Measurements from ENCODE around the gene UACA.

The UACA gene

DNA sequence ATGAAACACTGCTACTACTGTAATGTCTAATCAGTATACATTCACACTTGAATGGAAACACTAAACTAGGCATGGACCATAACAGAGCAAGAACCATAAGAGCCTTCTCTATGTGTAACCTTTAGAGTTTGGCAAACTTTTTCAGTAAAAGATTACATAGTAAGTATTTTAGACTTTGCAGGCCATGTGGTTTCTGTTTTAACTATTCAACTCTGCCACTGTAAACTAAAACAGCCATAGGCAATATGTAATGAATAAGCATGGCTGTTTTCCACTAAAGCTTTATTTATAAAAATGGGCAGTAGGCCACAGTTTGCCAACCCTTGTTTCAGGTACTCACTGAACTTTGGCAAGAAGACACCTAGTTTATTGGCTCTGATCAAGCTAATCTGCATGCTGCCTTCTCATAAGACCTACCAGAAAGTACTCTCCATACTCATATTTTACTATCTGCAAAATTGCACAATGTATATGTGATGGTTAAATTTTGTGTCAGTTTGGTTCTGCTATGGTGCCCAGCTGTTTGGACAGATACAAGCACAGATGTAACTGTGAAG is 46.0 kb downstream of the UACA start:
- Mint-ChIP-seq H3K27ac (no peak overlapping the region), H3K4me1 (no peaks in the 10 kb centered on the region), H3K36me3 (no peaks in the 10 kb centered on the region), H3K9me3 (no peaks in the 10 kb centered on the region), H3K27me3 (peaks cover 10% of the 10 kb centered on the region), H3K4me3 (no peak overlapping the region)
- CTCF ChIA-PET, result interaction anchor here (0.8 kb wide), 1 partner anchor 9 kb away, joined by 3 read pairs; no protein-coding TSS in a partner anchor
- no peak for DNase-seq

DNA sequence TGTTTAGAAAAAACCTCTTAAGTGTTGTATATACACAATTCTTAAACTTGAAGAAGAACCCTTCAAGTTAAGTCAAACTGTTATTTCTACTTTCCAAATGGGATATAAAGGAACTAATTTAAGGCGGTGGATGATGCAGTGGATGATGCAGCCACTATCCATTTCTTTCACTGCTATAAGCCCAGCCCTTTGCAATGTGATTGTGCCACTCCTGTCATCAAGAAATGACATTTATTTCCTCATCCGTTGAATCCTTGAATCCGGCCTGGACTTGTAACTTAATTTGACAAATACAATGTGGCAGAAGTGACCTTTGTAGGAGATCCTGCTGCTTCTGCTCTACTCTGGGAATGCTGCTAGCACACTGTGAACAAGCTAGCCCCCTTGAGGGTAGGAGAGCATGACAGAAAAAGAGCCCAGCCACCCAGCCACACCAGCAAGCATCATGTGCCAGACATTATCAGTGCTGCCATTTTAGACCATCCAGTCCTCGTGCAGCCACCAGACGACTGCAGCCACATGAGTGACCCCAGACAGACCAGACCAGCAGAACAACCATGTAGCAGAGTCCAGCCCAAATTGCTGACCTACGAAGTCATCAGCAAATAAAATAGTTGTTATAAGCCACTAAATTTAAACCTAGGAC is 47.4 kb downstream of the UACA start:
- no peak for DNase-seq
- no peak overlapping the region for H3K4me3 Mint-ChIP-seq
- CTCF ChIA-PET, result interaction anchor here (0.6 kb wide), 1 partner anchor 147 kb away, joined by 3 read pairs; no protein-coding TSS in a partner anchor

DNA sequence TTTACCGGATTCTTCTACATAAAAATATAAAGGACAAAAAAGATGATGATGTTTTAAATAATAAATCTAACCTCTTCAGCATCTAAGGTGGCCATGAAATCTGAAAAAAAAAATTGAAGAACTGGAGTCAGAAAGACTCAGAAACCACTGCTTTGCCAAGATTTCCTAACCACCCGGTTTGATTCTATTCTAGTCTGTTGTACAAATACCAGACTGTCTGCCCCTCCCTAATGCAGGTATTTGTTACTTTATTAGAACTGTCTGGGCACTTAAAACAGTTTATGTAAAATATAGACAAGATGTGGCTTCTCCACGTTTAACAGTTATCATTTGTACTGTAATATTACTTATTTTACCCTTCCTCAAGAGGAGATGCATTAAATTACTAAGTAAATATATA is 48.8 kb downstream of the UACA start:
- H3K4me3 Mint-ChIP-seq, result no peak overlapping the region
- no peaks in the 10 kb centered on the region for H3K36me3 Mint-ChIP-seq
- CTCF ChIA-PET, result interaction anchor here (0.9 to 1.4 kb wide), 3 partner anchors 8 to 23 kb away, joined by 3 to 7 read pairs (median 5); no protein-coding TSS in a partner anchor
- H3K27me3 Mint-ChIP-seq, result peaks cover 16% of the 10 kb centered on the region
- H3K27ac Mint-ChIP-seq, result no peak overlapping the region
- no peak for DNase-seq
- H3K4me1 Mint-ChIP-seq, result no peaks in the 10 kb centered on the region
- no peaks in the 10 kb centered on the region for H3K9me3 Mint-ChIP-seq

More for the DNA sequence above, 47.4 kb downstream of the UACA start:
- no peaks in the 10 kb centered on the region for H3K9me3 Mint-ChIP-seq
- no peaks in the 10 kb centered on the region for H3K4me1 Mint-ChIP-seq
- H3K27me3 Mint-ChIP-seq, result peaks cover 10% of the 10 kb centered on the region
- H3K27ac Mint-ChIP-seq, result no peak overlapping the region
- H3K36me3 Mint-ChIP-seq, result no peaks in the 10 kb centered on the region

DNA sequence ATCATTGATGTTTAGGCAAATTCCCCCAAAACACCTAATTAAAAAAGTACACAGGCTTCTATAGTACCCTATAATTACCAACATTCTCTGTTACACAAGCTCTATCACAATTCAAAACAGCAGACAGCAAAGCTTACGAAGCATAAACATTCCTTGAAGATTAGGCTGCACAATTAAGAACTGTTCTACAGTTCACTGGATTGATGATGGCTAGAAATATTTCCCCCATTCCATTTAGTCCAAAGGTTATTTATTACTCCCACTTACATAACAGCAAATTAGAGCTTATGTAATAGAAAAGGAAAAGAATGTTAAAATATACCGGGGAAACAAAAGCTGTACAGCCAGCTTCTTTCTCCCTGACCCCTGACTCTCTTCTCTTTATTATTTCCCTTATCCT is 49.3 kb downstream of the UACA start:
- H3K36me3 Mint-ChIP-seq, result no peaks in the 10 kb centered on the region
- peaks cover 16% of the 10 kb centered on the region for H3K27me3 Mint-ChIP-seq
- no peak for DNase-seq
- H3K27ac Mint-ChIP-seq, result no peak overlapping the region
- no peaks in the 10 kb centered on the region for H3K9me3 Mint-ChIP-seq
- no peaks in the 10 kb centered on the region for H3K4me1 Mint-ChIP-seq
- CTCF ChIA-PET, result interaction anchor here (0.9 to 1.4 kb wide), 2 partner anchors 8 to 23 kb away, joined by 3 to 7 read pairs; no protein-coding TSS in a partner anchor
- no peak overlapping the region for H3K4me3 Mint-ChIP-seq

DNA sequence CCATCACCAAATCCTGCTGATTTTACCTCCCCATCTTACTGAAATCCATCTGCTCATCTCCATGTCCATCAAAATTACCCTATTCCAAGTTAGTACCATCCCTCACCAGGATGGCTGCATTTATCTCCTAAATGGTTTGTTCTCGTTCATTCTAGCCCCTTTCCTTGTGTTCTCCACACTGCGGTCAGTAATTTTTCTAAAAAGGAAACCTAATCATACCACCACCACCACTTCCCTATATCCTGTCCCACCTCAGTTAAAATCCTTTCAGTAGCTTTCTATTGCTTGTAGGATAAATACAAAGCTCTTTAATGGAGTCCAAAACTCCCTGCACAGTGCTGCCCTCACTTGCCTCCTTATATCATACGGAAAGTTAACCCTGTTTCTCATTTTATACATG is 51.1 kb downstream of the UACA start:
- peaks cover 16% of the 10 kb centered on the region for H3K27me3 Mint-ChIP-seq
- no peak overlapping the region for H3K4me3 Mint-ChIP-seq
- no peaks in the 10 kb centered on the region for H3K36me3 Mint-ChIP-seq
- no peak overlapping the region for H3K27ac Mint-ChIP-seq
- CTCF ChIA-PET, result interaction anchor here (0.9 kb wide), 1 partner anchor 113 kb away, joined by 3 read pairs; no protein-coding TSS in a partner anchor
- H3K9me3 Mint-ChIP-seq, result no peaks in the 10 kb centered on the region
- no peak for DNase-seq
- H3K4me1 Mint-ChIP-seq, result no peaks in the 10 kb centered on the region

DNA sequence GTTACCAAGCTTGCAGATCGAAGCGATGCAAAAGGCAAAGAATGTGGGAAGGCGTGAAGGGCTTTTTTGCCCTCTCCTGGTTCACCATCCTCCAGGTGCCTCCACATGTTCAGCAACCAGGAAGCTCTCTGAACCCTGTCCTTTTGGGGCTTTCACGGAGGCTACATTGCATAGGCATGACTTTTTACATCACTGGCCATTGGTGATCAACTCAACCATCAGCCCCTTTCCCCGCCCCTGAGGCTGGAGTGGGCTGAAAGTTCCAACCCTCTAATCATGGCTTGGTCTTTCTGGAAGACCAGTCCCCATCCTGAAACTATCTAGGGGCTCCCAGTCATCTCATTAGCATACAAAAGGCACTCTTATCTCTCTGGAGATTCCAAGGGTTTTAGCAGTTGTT is 52.6 kb downstream of the UACA start:
- Mint-ChIP-seq H3K27me3 (peaks cover 16% of the 10 kb centered on the region), H3K4me1 (no peaks in the 10 kb centered on the region), H3K4me3 (no peak overlapping the region), H3K36me3 (no peaks in the 10 kb centered on the region), H3K9me3 (no peaks in the 10 kb centered on the region), H3K27ac (no peak overlapping the region)
- no peak for DNase-seq
- CTCF ChIA-PET, result no interaction called here

DNA sequence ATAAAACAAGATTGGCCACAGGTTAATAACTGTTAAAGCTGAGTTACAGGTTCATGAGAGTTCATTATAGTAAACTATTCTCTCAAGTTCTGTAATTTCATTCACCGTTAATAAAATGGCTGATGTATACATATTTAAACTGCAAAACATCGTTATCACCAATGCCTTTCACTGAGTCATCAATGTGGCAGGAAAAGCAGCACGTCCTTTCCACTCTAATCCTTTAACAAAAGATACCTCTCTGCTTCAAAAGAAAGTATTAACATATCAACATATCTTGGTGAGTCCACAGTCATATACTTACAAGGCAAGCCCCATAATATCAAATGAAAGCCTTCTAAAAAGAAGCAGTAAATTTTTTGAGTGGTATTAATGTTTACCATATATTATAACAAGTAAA is 54.5 kb downstream of the UACA start:
- no peak overlapping the region for H3K4me3 Mint-ChIP-seq
- no peak overlapping the region for H3K27ac Mint-ChIP-seq
- CTCF ChIA-PET, result no interaction called here
- no peaks in the 10 kb centered on the region for H3K9me3 Mint-ChIP-seq
- no peak for DNase-seq
- no peaks in the 10 kb centered on the region for H3K4me1 Mint-ChIP-seq
- no peaks in the 10 kb centered on the region for H3K36me3 Mint-ChIP-seq
- H3K27me3 Mint-ChIP-seq, result peaks cover 19% of the 10 kb centered on the region

DNA sequence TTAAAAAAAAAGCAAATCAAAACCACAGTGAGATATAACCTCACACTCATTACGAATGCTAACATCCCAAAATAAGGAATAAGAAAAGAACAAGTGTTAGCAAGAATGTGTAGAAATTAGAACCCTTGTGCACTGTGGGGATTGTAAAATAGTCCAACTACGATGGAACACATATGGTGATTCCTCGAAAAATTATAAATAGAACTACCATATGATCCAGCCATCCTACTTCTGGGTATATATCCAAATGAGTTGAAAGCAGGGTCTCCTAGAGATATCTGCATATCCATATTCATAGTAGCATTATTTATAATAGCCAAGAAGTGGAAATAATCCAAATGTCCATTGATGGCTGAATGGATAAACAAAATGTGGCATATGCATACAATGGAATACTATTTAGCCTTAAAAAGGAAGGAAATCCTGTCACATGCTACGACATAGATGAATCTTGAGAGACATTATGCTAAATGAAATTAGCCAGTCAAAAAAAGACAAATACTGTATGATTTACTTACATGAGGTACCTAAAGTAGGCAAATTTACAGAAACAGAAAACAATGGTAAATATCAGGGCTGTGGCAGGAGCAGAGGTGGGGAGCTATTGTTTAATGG is 55.6 kb downstream of the UACA start:
- Mint-ChIP-seq H3K4me1 (no peaks in the 10 kb centered on the region), H3K4me3 (no peak overlapping the region), H3K9me3 (no peaks in the 10 kb centered on the region), H3K27ac (no peak overlapping the region), H3K27me3 (peaks cover 16% of the 10 kb centered on the region), H3K36me3 (no peaks in the 10 kb centered on the region)
- no peak for DNase-seq
- CTCF ChIA-PET, result no interaction called here

DNA sequence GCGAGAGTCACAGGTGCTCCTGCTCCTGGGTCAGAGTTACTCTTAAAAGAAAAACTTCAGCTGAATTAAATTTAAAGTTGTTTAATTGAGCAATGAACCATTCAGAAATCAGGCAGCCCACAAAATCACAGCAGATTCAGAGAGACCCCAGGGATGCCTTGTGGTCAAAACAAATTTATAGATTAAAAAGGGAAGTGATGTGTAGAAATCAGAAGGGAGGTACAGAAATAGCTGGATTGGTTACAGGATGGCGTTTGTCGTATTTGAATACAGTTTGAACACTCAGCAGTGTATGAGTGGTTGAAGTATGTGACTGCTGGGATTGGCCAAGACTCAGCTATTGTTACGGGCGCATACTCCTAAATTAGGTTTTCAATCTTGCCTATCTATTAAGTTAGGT is 58.6 kb downstream of the UACA start:
- no peak overlapping the region for H3K27ac Mint-ChIP-seq
- H3K36me3 Mint-ChIP-seq, result no peaks in the 10 kb centered on the region
- peaks cover 16% of the 10 kb centered on the region for H3K27me3 Mint-ChIP-seq
- H3K4me3 Mint-ChIP-seq, result no peak overlapping the region
- DNase-seq, result no peak
- no peaks in the 10 kb centered on the region for H3K4me1 Mint-ChIP-seq
- CTCF ChIA-PET, result interaction anchor here (0.6 kb wide), 1 partner anchor 18 kb away, joined by 4 read pairs; no protein-coding TSS in a partner anchor
- no peaks in the 10 kb centered on the region for H3K9me3 Mint-ChIP-seq

DNA sequence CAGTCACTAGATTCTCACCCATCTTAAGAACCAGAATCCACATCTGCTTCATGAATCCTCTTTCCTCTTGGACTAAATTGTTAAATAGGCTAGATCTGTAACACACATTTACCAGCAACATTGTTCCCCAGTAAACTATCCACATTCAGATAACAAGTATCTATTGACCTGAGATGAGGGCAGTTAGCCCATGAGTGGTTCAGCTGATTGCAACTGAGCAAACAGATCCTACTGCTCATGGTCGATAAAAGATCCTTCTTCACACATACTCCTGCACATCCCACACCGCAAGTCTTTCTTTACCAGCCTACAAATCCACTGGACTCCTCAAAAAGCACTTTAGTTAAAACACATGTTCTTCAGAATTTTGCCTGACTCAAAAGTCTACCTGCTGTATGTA is 59.2 kb downstream of the UACA start:
- Mint-ChIP-seq H3K4me1 (no peaks in the 10 kb centered on the region), H3K9me3 (no peaks in the 10 kb centered on the region), H3K27me3 (peaks cover 17% of the 10 kb centered on the region), H3K27ac (no peak overlapping the region), H3K4me3 (no peak overlapping the region), H3K36me3 (no peaks in the 10 kb centered on the region)
- no peak for DNase-seq
- CTCF ChIA-PET, result interaction anchor here (0.6 kb wide), 1 partner anchor 18 kb away, joined by 4 read pairs; no protein-coding TSS in a partner anchor

DNA sequence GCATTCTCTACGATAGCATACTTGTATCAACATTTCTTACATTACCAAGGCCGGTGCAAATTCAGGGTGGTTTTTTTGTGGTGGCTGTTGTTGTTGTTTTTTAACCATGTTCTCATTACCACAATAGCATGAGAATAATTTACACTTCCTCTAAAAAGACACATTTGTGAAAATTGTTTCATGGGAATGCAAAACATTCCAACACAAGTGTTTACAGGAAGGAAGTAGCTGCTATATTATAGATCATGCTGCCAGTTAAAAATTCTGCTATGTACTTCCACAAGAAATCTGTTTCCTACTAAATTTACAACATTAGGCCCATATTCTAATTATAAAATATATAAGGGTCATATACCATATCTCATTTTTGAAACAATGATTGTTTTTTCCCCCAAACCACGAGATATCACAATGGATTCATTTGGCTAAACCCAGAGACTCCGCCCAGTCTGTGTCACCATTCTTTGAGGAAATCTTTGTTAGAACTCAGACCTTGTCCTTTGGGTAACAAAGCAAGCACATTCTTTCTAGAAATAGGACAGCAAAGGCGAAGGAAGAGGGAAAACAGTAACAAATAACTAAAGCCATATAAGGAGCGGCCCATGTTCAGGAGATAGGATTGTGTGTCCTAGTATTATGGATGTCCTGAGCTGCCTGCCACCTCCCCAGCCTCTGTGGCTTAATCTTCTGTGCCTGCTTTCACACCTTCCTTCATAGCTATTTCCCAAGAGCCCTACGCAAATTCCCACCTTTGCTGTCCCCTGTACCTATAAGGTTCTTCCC is 60.1 kb downstream of the UACA start:
- Mint-ChIP-seq H3K4me1 (no peaks in the 10 kb centered on the region), H3K9me3 (no peaks in the 10 kb centered on the region), H3K27me3 (peaks cover 17% of the 10 kb centered on the region), H3K36me3 (no peaks in the 10 kb centered on the region), H3K4me3 (no peak overlapping the region), H3K27ac (no peak overlapping the region)
- no peak for DNase-seq
- CTCF ChIA-PET, result no interaction called here

DNA sequence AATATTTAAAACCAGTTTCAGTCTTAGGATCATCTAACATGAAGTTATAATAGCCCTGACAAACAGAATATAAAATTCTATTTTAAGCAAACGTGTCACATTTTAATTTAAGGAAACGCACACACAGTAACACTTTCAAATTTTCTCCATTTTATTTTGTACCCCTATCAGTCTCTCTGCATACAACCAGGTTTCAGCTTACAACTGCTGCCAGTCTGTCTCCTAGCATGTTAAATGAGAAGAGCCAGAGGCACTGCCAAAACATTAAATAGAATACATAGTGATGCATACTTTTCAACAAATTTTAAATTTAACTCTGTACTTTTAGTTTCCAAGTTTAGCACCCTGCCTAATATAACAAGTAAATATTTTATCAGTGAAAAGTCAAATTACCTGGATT is 60.8 kb downstream of the UACA start:
- no peak overlapping the region for H3K4me3 Mint-ChIP-seq

DNA sequence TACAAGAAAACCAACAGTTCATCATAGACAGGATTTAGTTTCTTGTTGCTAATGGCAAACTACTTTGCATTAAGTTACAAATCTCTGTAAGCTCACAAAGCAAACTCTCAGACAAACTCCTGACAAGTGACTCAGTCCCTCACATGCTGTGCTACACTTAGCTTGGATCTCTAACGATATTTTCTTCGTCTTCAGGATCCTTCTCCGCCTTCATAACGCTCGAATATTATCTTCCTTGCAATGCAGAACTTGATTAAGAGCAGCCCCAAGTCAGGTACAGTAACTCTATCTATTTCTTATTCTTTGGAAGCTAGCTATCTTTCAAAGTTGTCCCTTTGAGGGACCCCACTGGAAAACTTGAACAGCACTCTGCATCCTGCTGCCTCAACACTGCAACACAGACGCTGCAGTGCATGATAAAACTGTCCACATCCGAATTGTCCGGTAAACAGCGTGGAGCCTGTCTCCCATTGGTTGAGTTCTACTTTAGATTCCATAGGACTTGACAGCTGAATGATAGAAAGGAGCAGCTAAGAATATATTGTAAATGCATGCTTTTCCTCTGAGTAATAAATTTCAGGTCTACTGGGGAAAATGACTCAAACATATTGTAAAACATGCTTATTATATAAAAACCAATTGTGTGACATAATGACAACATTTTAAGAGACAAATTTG is 61.3 kb downstream of the UACA start:
- no peaks in the 10 kb centered on the region for H3K9me3 Mint-ChIP-seq
- no peak for DNase-seq
- CTCF ChIA-PET, result no interaction called here
- no peaks in the 10 kb centered on the region for H3K4me1 Mint-ChIP-seq
- no peak overlapping the region for H3K27ac Mint-ChIP-seq
- no peak overlapping the region for H3K4me3 Mint-ChIP-seq
- H3K36me3 Mint-ChIP-seq, result no peaks in the 10 kb centered on the region
- H3K27me3 Mint-ChIP-seq, result peaks cover 21% of the 10 kb centered on the region

More for the DNA sequence above, 60.8 kb downstream of the UACA start:
- DNase-seq, result no peak
- Mint-ChIP-seq H3K27me3 (peaks cover 17% of the 10 kb centered on the region), H3K36me3 (no peaks in the 10 kb centered on the region), H3K9me3 (no peaks in the 10 kb centered on the region), H3K4me1 (no peaks in the 10 kb centered on the region), H3K27ac (no peak overlapping the region)
- CTCF ChIA-PET, result no interaction called here

DNA sequence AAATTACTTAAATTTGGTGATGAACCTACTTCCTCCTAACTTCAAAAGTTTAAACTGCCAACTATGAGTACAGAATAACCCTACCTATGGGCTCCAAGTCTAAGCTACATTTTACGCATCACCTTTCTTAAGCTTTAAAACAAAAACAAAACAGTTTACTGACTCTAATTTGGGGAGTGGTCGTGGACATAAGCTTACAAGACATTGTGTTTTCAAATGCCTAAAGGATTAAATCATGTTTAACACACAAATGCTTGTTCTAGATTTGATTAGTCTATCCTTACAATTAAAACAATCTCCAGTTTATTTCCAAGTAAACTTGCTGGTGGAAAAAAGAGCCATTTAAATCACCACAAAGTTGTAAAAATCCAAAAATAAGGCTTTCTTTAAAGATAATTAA is 62.2 kb downstream of the UACA start:
- Mint-ChIP-seq H3K9me3 (no peaks in the 10 kb centered on the region), H3K4me3 (no peak overlapping the region), H3K4me1 (no peaks in the 10 kb centered on the region), H3K27ac (no peak overlapping the region), H3K36me3 (no peaks in the 10 kb centered on the region), H3K27me3 (peaks cover 21% of the 10 kb centered on the region)
- CTCF ChIA-PET, result no interaction called here
- DNase-seq, result no peak
